ACHN (cell line): Measurements from ENCODE around the gene SAMSN1.

Experiments used
- DNase-seq: peaks from one replicate; pipeline ENCODE4 v3.0.0-alpha.2; 2015
- in situ Hi-C: cut with HindIII; loops from 2 replicates; pipeline ENCODE4 v1.10.0; 2017; ENCODE audit warnings: low sequenced_read_pairs, low pct_ligation_motif_present, low pct_unique_long_range_greater_than_20kb

The SAMSN1 gene

GRCh38 chr21:14456911-14457310 is 89.2 kb downstream of the SAMSN1 start:
- no peak for DNase-seq
- in situ Hi-C loops = no loop called here

GRCh38 chr21:14454016-14455009 is 91.8 kb downstream of the SAMSN1 start:
- in situ Hi-C loops = no loop called here

GRCh38 chr21:14453339-14454015 is 92.6 kb downstream of the SAMSN1 start:
- no peak for DNase-seq
- in situ Hi-C loops = no loop called here

More at GRCh38 chr21:14454016-14455009, 91.8 kb downstream of the SAMSN1 start:
- no peak for DNase-seq

GRCh38 chr21:14452727-14453241 is 93.3 kb downstream of the SAMSN1 start:
- in situ Hi-C loops = no loop called here
- DNase-seq = no peak

GRCh38 chr21:14452031-14452726 is 93.9 kb downstream of the SAMSN1 start:
- in situ Hi-C loops = no loop called here

GRCh38 chr21:14451546-14451945 is 94.6 kb downstream of the SAMSN1 start:
- in situ Hi-C loops = no loop called here
- DNase-seq = no peak

More at GRCh38 chr21:14452031-14452726, 93.9 kb downstream of the SAMSN1 start:
- no peak for DNase-seq

GRCh38 chr21:14448784-14449183 is 97.3 kb downstream of the SAMSN1 start:
- DNase-seq = no peak
- in situ Hi-C loops = no loop called here

GRCh38 chr21:14438211-14438610 is 107.9 kb downstream of the SAMSN1 start:
- no peak for DNase-seq
- in situ Hi-C loops = no loop called here

- DNase-seq = no peak
- in situ Hi-C loops = no loop called here
Measured at GRCh38 chr21:14435423-14435822, 110.7 kb downstream of the SAMSN1 start.
